IMR-90 (cell line): Measurements from ENCODE around the gene REG1A. TPM values are rescaled to one million over a fixed set of nuclear protein-coding genes. Genes with fewer than 3 reads are reported as not detected.

Source experiments
- ATAC-seq: fragments of 200-7000 bp; cut with Tn5 transposase; 2 replicates; pipeline ENCODE4 v1.9.1; 2020; ENCODE audit warnings: low read depth, mild to moderate bottlenecking, moderate library complexity
- BruUV-seq: library from RNA; stranded (reverse); fragments of 400-500 nt; replicated peaks from 2 replicates; lab custom pipeline; 2021; lab: Mats Ljungman, UMichigan
- CTCF ChIA-PET: fragments of 300-600 bp; formaldehyde crosslinking; extraction: SDS; loops from one replicate; lab custom pipeline; 2021; ENCODE audit warnings: antibody characterized with exemption; lab: Yijun Ruan, JAX
- POLR2A ChIA-PET: fragments of 300-600 bp; sonication (Branson Sonifier 250); formaldehyde crosslinking; loops from one replicate; lab custom pipeline; 2022; ENCODE audit warnings: antibody characterized with exemption; ENCODE audit not compliant: unreplicated experiment; lab: Charles Lee
- DNase-seq: peaks from one replicate; pipeline ENCODE4 v3.0.0; 2013
- H2AFZ ChIP-seq: replicated peaks from 2 replicates; pipeline ENCODE3; 2013; ENCODE audit warnings: low read length, mild to moderate bottlenecking; ENCODE audit not compliant: poor library complexity
- H2AK5ac ChIP-seq: 2 replicates; pipeline ENCODE4 v1.6.1; 2013; ENCODE audit warnings: low read depth, low read length, inconsistent platforms
- H2AK9ac ChIP-seq: replicated peaks from 2 replicates; pipeline ENCODE3; 2013; ENCODE audit warnings: mild to moderate bottlenecking, low read depth, low read length, moderate library complexity; ENCODE audit not compliant: poor library complexity
- H2BK120ac ChIP-seq: 2 replicates; pipeline ENCODE4 v1.6.1; 2013; ENCODE audit warnings: low read depth, low read length, inconsistent platforms
- H2BK15ac ChIP-seq: 3 replicates; pipeline ENCODE4 v1.6.1; 2013; ENCODE audit warnings: low read depth, low read length, inconsistent platforms
- H2BK20ac ChIP-seq: 2 replicates; pipeline ENCODE4 v1.6.1; 2013; ENCODE audit warnings: low read depth, mild to moderate bottlenecking, inconsistent platforms, low read length, moderate library complexity
- H2BK5ac ChIP-seq: 2 replicates; pipeline ENCODE4 v1.6.1; 2013; ENCODE audit warnings: mild to moderate bottlenecking, low read depth, low read length, inconsistent platforms; ENCODE audit not compliant: poor library complexity, severe bottlenecking
- H3K14ac ChIP-seq: replicated peaks from 2 replicates; pipeline ENCODE4 v1.6.1; 2013; ENCODE audit warnings: low read depth, low read length, inconsistent platforms
- H3K18ac ChIP-seq: 2 replicates; pipeline ENCODE4 v1.6.1; 2013; ENCODE audit warnings: low read depth, low read length, control low read depth
- H3K23ac ChIP-seq: 2 replicates; pipeline ENCODE4 v1.6.1; 2013; ENCODE audit warnings: low read depth, low read length, inconsistent platforms
- H3K27ac ChIP-seq: 2 replicates; pipeline ENCODE4 v1.5.1; 2013; ENCODE audit warnings: mild to moderate bottlenecking, control low read depth, low read length; ENCODE audit not compliant: insufficient read depth
- H3K27me3 ChIP-seq: 2 replicates; pipeline ENCODE4 v1.6.1; 2013; ENCODE audit warnings: low read length; ENCODE audit not compliant: control insufficient read depth, insufficient read depth
- H3K36me3 ChIP-seq: 2 replicates; pipeline ENCODE4 v1.6.1; 2013; ENCODE audit warnings: low read length, mixed read lengths; ENCODE audit not compliant: control insufficient read depth, insufficient read depth
- H3K4ac ChIP-seq: 2 replicates; pipeline ENCODE4 v1.6.1; 2013; ENCODE audit warnings: low read depth, low read length, inconsistent platforms
- H3K4me1 ChIP-seq: 2 replicates; pipeline ENCODE4 v1.6.1; 2013; ENCODE audit warnings: low read length, mixed read lengths; ENCODE audit not compliant: control insufficient read depth, insufficient read depth
- H3K4me2 ChIP-seq: 2 replicates; pipeline ENCODE4 v1.6.1; 2013; ENCODE audit warnings: low read depth, mild to moderate bottlenecking, control low read depth, low read length, moderate library complexity
- H3K4me3 ChIP-seq: 2 replicates; pipeline ENCODE4 v1.5.1; 2013; ENCODE audit warnings: low read depth, mild to moderate bottlenecking, control low read depth, low read length, moderate library complexity; ENCODE audit not compliant: insufficient read depth
- H3K56ac ChIP-seq: 2 replicates; pipeline ENCODE4 v1.6.1; 2013; ENCODE audit warnings: low read length, inconsistent platforms; ENCODE audit not compliant: insufficient read depth; ENCODE audit errors: extremely low read depth
- H3K79me1 ChIP-seq, 2 experiments: 2 replicates each; pipeline ENCODE4 v1.6.1; 2013; ENCODE audit warnings: low read length in 2 of 2, inconsistent platforms in 1 of 2, low read depth in 1 of 2
- H3K9ac ChIP-seq: 2 replicates; pipeline ENCODE4 v1.6.1; 2013; ENCODE audit warnings: low read depth, low read length, control low read depth
- H3K9me1 ChIP-seq: 2 replicates; pipeline ENCODE4 v1.6.1; 2013; ENCODE audit warnings: low read length, inconsistent platforms; ENCODE audit not compliant: insufficient read depth
- H3K9me3 ChIP-seq: 2 replicates; pipeline ENCODE4 v1.6.1; 2013; ENCODE audit warnings: low read length; ENCODE audit not compliant: control insufficient read depth, insufficient read depth
- H4K20me1 ChIP-seq: 2 replicates; pipeline ENCODE4 v1.6.1; 2013; ENCODE audit warnings: low read length, inconsistent platforms; ENCODE audit not compliant: insufficient read depth
- H4K5ac ChIP-seq: 2 replicates; pipeline ENCODE4 v1.6.1; 2013; ENCODE audit warnings: mild to moderate bottlenecking, low read depth, low read length, control low read depth
- H4K8ac ChIP-seq, 2 experiments: 2 replicates each; pipeline ENCODE4 v1.6.1; 2013; ENCODE audit warnings: low read depth in 2 of 2, low read length in 2 of 2, control low read depth in 1 of 2, inconsistent platforms in 1 of 2
- H4K91ac ChIP-seq: 2 replicates; pipeline ENCODE4 v1.6.1; 2013; ENCODE audit warnings: low read depth, low read length, inconsistent platforms; ENCODE audit not compliant: insufficient read depth
- POLR2A ChIP-seq: IDR thresholded peaks from 2 replicates; pipeline ENCODE4 v1.6.1; 2012; ENCODE audit warnings: mild to moderate bottlenecking, low read depth, low read length
- WGBS, 2 experiments: methylation state at CpG; one replicate each; pipeline versions ENCODE4 v1.1.5 to v1.1.7; 2013; ENCODE audit warnings: missing lambda C conversion rate in 2 of 2; ENCODE audit not compliant: insufficient read length in 1 of 2; ENCODE audit errors: extremely low coverage in 2 of 2; 5-methylcytosine and 5-hydroxymethylcytosine counted together
- dilution Hi-C: fragments of 300-500 bp; cut with HindIII; formaldehyde crosslinking; loops from one replicate; pipeline ENCODE4 v1.14.3; 2018; ENCODE audit warnings: low sequenced_read_pairs; ENCODE audit not compliant: unreplicated experiment
- in situ Hi-C: fragments of 300-500 bp; cut with MboI; formaldehyde crosslinking; loops from 3 replicates; pipeline ENCODE4 v1.14.3; 2019; ENCODE audit warnings: low sequenced_read_pairs, inconsistent platforms, mixed read lengths
- intact Hi-C: fragments of 100-400 bp; cut with micrococcal nuclease; formaldehyde crosslinking; loops from 2 replicates; pipeline ENCODE4 v1.10.0; 2022
- polyA plus RNA-seq, 3 experiments: library from polyadenylated mRNA; depleted of rRNA; stranded (reverse); fragments of >200 nt; gene quantifications; 2 replicates each; pipeline ENCODE4 v1.2.3, GENCODE V29; 2012; ENCODE audit warnings: low replicate concordance in 1 of 3
- total RNA-seq: library from RNA; depleted of rRNA; stranded (reverse); fragments of >200 nt; gene quantifications from 2 replicates; pipeline ENCODE4 v1.2.3, GENCODE V29; 2012

The REG1A gene
- total and polyA plus RNA-seq, 2 of the 4 experiments (the other 2 are of a cell fraction), result not detected

- no peak overlapping the region for H2BK5ac ChIP-seq
- no peak overlapping the region for H2BK120ac ChIP-seq
- in situ Hi-C loops (no loop called here), dilution Hi-C loops (no loop called here), intact Hi-C loops (no loop called here)
- H4K20me1 ChIP-seq, result no peaks in the 10 kb centered on the region
- H3K9ac ChIP-seq, result no peak overlapping the region
- no peak overlapping the region for H2BK15ac ChIP-seq
- BruUV-seq, result no TSS peak
- no peak overlapping the region for H3K56ac ChIP-seq
- no peak overlapping the region for H2BK20ac ChIP-seq
- H3K4me1 ChIP-seq, result no peaks in the 10 kb centered on the region
- H4K8ac ChIP-seq, result no peak overlapping the region
- H3K23ac ChIP-seq, result no peak overlapping the region
- no peaks in the 10 kb centered on the region for H3K9me1 ChIP-seq
- POLR2A ChIA-PET, result no interaction called here
- no peak overlapping the region for H2AK9ac ChIP-seq
- no peak overlapping the region for H3K18ac ChIP-seq
- no peak overlapping the region for H3K4ac ChIP-seq
- no peak for ATAC-seq
- no CpG with 5 or more reads among the region's 1 CpG for WGBS, 2 experiments
- no peak overlapping the region for H2AFZ ChIP-seq
- no peak overlapping the region for H4K91ac ChIP-seq
- H3K27me3 ChIP-seq, result no peaks in the 10 kb centered on the region
- peaks cover 14% of the 10 kb centered on the region for H3K9me3 ChIP-seq
- H3K4me2 ChIP-seq, result no peak overlapping the region
- no peak for TF ChIP-seq POLR2A
- no peaks in the 10 kb centered on the region for H3K36me3 ChIP-seq
- CTCF ChIA-PET, result no interaction called here
- H4K5ac ChIP-seq, result no peak overlapping the region
- H3K4me3 ChIP-seq, result no peak overlapping the region
- no peak overlapping the region for H3K14ac ChIP-seq
- no peaks in the 10 kb centered on the region for H3K79me1 ChIP-seq
- H2AK5ac ChIP-seq, result no peak overlapping the region
- H3K27ac ChIP-seq, result no peak overlapping the region
- DNase-seq, result no peak
Measured at GRCh38 chr2:79162801-79163200, 42.5 kb downstream of the REG1A start.
